NK-92 (cell line): ENCODE results near the gene SBNO2.

ENCODE experiments used
- DNase-seq: peaks from one replicate; lab custom pipeline; 2025; ENCODE audit not compliant: unreplicated experiment; lab: John Stamatoyannopoulos, UW

SBNO2 gene

DNA sequence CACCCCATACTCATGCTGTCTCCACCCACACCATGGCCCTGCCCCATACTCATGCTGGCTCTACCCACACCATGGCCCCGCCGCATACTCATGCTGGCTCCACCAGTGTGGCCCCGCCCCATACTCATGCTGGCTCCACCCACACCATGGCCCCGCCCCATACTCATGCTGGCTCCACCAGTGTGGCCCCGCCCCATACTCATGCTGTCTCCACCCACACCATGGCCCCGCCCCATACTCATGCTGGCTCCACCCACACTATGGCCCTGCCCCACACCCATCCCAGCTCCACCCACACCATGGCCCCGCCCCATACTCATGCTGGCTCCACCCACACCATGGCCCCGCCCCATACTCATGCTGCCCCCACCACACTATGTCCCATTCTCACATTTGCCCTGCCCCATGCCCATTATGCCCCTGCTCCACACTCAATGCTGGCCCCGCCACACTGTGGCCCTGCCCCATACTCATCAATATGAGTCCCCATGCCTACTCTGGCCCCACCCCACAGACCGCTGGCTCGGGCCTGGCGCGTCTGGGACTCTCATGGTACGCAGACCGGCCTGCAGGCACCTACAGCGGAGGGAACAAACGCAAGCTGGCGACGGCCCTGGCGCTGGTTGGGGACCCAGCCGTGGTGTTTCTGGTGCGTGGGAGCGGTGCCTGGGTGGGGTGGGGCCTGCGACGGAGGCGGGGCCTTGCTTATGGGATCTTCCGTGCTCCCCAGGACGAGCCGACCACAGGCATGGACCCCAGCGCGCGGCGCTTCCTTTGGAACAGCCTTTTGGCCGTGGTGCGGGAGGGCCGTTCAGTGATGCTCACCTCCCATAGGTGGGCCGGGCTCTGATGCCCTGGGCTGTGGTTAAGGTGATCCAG lies 110.8 kb downstream of the SBNO2 start:
- no peak for DNase-seq

GRCh38 chr19:1062387-1063029 lies 111.6 kb downstream of the SBNO2 start:
- no peak for DNase-seq

DNA sequence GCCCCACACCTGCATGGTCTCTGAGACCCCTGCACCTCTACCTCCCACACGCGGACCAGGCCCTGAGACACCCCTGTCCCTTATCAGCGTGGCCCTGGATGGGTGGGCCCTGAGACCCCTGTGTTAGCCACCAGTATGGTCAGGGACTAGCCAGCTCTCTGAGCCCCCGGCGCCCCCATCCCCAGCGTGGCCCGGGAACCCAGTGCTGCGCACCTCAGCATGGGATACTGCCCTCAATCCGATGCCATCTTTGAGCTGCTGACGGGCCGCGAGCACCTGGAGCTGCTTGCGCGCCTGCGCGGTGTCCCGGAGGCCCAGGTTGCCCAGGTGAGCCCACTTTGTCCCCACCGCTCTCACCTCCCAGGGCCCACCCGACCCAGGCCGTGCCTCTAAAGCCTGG lies 112.1 kb downstream of the SBNO2 start:
- DNase-seq, result no peak

- no peak for DNase-seq
Observed at GRCh38 chr19:1060689-1061088, 113.4 kb downstream of the SBNO2 start.

- DNase-seq, result no peak
Observed at GRCh38 chr19:1058112-1058511, 116.0 kb downstream of the SBNO2 start.
